Measurements from ENCODE around the gene HHLA2. TPM values are rescaled to one million over a fixed set of nuclear protein-coding genes. Genes with fewer than 3 reads are reported as not detected.

The HHLA2 gene
- total and polyA plus RNA-seq, 9 donors: 0.12 to 1.1 (median 0.24) TPM; not detected in 5

- Histone ChIP-seq H3K9me3 (no peaks in the 10 kb centered on the region), H3K4me1 (ENCODE audit: insufficient read depth) (no peaks in the 10 kb centered on the region), H3K27me3 (no peaks in the 10 kb centered on the region), H3K4me3 (no peak overlapping the region), H3K27ac (no peak overlapping the region), H3K36me3 (no peaks in the 10 kb centered on the region)
- TF ChIP-seq EP300 (IDR thresholded peaks at IDR 0.05): no peak
- TF ChIP-seq POLR2A (IDR thresholded peaks at IDR 0.05): no peak
- TF ChIP-seq, protein P1, sequence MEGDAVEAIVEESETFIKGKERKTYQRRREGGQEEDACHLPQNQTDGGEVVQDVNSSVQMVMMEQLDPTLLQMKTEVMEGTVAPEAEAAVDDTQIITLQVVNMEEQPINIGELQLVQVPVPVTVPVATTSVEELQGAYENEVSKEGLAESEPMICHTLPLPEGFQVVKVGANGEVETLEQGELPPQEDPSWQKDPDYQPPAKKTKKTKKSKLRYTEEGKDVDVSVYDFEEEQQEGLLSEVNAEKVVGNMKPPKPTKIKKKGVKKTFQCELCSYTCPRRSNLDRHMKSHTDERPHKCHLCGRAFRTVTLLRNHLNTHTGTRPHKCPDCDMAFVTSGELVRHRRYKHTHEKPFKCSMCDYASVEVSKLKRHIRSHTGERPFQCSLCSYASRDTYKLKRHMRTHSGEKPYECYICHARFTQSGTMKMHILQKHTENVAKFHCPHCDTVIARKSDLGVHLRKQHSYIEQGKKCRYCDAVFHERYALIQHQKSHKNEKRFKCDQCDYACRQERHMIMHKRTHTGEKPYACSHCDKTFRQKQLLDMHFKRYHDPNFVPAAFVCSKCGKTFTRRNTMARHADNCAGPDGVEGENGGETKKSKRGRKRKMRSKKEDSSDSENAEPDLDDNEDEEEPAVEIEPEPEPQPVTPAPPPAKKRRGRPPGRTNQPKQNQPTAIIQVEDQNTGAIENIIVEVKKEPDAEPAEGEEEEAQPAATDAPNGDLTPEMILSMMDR (IDR thresholded peaks at IDR 0.05): no peak
- 75 to 92% (median 86%) methylated on average over 1 of the region's 1 CpG for WGBS, 3 donors
- intact Hi-C loops (cut with DNase I): no loop called here
- no peak for DNase-seq
Observed at GRCh38 chr3:108334701-108335100, 38.4 kb downstream of the HHLA2 start.

DNA sequence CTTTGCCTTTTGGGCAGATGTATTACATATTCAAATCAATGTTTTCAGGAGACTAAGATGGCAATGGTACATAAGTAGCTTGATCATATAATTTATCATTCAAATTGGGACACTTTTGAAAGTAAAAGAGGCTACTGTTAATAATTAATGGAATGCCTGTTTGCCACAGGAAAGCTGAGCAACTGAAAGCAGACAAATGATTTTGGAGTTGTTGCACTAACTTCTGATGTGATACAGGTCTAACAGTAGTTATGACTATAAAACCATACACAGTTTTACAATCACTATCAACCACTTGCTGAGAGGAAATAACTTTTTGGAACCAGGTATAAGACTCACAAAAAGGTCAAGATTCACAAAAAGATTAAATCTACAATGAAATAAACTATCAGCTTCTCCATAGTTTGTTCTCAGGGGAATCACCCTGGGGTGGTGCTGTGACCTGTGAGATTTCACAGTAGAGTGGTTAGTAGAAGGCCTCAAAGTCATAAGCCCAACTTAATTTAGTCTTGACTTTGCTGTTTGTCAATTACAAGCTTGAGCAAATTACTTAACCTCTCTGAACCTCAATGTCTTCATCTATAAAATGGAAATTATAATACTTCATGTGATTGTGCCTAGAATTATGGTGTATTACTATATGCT is 42.7 kb downstream of the HHLA2 start:
- Histone ChIP-seq H3K4me3 (no peak overlapping the region), H3K27ac (no peak overlapping the region), H3K27me3 (no peaks in the 10 kb centered on the region), H3K4me1 (ENCODE audit: insufficient read depth) (no peaks in the 10 kb centered on the region), H3K9me3 (no peaks in the 10 kb centered on the region), H3K36me3 (no peaks in the 10 kb centered on the region)
- intact Hi-C loops (cut with DNase I): no loop called here
- TF ChIP-seq, protein P1 (IDR thresholded peaks at IDR 0.05): no peak
- TF ChIP-seq POLR2A (IDR thresholded peaks at IDR 0.05) (no peak), EP300 (IDR thresholded peaks at IDR 0.05) (no peak)
- DNase-seq: no peak

GRCh38 chr3:108341911-108342310 is 45.6 kb downstream of the HHLA2 start:
- no peak overlapping the region for H3K4me3 ChIP-seq
- no peak overlapping the region for H3K27ac ChIP-seq
- 79 to 94% (median 85%) methylated on average over 6 of the region's 6 CpGs for WGBS, 3 donors
- intact Hi-C loops (cut with DNase I): no loop called here
- DNase-seq: no peak
- no peaks in the 10 kb centered on the region for H3K4me1 ChIP-seq (ENCODE audit: insufficient read depth)
- TF ChIP-seq, protein P1 (IDR thresholded peaks at IDR 0.05): no peak
- no peak for TF ChIP-seq EP300 (IDR thresholded peaks at IDR 0.05)
- no peak for TF ChIP-seq POLR2A (IDR thresholded peaks at IDR 0.05)
- H3K36me3 ChIP-seq: no peaks in the 10 kb centered on the region
- H3K9me3 ChIP-seq: no peaks in the 10 kb centered on the region
- H3K27me3 ChIP-seq: no peaks in the 10 kb centered on the region

DNA sequence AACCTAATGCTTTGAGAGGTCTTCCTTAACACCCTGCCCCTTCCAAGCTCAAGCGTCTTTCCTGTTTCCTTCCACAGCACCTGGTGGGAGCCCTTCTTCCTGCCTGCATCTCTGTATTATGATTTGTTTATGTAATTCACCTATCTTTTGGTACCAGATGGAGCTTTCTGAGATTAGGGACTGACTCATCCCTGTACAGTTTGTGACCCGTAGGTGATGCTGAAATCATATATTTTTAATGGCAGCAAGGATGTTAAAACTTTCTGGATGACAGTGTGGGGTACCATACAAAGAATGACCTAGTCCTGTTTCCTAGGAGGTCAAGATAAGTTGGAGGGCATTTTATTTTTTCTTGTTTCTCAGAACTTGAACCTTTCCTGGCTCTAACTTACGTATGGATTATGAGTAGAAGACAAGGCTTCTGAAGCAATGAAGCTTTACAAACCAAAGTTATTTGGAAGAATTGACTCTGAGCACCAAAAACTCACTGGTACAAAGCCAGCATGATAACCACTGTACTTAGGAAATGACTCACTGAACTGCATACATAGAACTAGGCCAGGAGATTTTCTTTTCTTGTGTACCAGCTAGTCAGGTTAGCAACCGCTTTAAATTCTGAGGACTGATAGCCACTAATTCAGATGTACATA is 46.6 kb downstream of the HHLA2 start:
- Histone ChIP-seq H3K4me1 (ENCODE audit: insufficient read depth) (no peaks in the 10 kb centered on the region), H3K4me3 (no peak overlapping the region), H3K27me3 (no peaks in the 10 kb centered on the region), H3K9me3 (no peaks in the 10 kb centered on the region), H3K36me3 (no peaks in the 10 kb centered on the region), H3K27ac (no peak overlapping the region)
- 58 to 87% (median 80%) methylated on average over 4 of the region's 4 CpGs for WGBS, 3 donors
- no peak for TF ChIP-seq EP300 (IDR thresholded peaks at IDR 0.05)
- no peak for TF ChIP-seq POLR2A (IDR thresholded peaks at IDR 0.05)
- TF ChIP-seq, protein P1 (IDR thresholded peaks at IDR 0.05): no peak
- DNase-seq: no peak
- intact Hi-C loops (cut with DNase I): no loop called here
